Measurements from ENCODE around the gene LEMD2.
A peak's percentile ranks its signal among the peaks of the same experiment; 100 is the strongest.

Gene LEMD2

DNA sequence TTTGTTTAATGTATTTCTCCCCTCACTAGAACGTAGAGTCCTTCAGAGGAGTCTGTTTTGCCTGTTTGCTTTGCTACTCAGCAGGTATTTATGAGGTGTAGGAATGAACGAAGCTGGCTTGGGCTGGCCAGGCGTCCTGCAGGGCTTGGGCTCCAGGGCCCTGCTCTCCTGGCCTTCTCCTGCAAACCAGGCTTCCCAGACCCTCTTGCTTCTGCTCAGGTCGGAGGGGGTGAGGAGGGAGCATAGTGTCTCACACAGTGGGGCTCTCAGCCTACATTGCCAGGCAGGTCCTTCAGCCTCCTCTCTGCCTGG is 39.5 kb upstream of the LEMD2 start:
- H3K9ac ChIP-seq (ENCODE audit: low read length in 2 of 2), result no peak overlapping the region
- no peaks in the 10 kb centered on the region for H3K36me3 ChIP-seq (ENCODE audit: control insufficient read depth in 2 of 2, insufficient read depth in 2 of 2, low read length in 2 of 2)
- no peaks in the 10 kb centered on the region for H3K9me3 ChIP-seq (ENCODE audit: control insufficient read depth in 2 of 2, low read length in 2 of 2)
- H3K27ac ChIP-seq (ENCODE audit: low read length), result peak overlapping the region; percentile 49
- no peaks in the 10 kb centered on the region for H3K27me3 ChIP-seq (ENCODE audit: control insufficient read depth in 1 of 2, insufficient read depth in 2 of 2, low read length in 2 of 2)
- H3K4me3 ChIP-seq (ENCODE audit: low read length in 2 of 2), result peak overlapping the region in 1 of 2 donors; percentile 44
- peaks cover 22% of the 10 kb centered on the region for H3K4me1 ChIP-seq (ENCODE audit: control insufficient read depth, insufficient read depth, low read length)

DNA sequence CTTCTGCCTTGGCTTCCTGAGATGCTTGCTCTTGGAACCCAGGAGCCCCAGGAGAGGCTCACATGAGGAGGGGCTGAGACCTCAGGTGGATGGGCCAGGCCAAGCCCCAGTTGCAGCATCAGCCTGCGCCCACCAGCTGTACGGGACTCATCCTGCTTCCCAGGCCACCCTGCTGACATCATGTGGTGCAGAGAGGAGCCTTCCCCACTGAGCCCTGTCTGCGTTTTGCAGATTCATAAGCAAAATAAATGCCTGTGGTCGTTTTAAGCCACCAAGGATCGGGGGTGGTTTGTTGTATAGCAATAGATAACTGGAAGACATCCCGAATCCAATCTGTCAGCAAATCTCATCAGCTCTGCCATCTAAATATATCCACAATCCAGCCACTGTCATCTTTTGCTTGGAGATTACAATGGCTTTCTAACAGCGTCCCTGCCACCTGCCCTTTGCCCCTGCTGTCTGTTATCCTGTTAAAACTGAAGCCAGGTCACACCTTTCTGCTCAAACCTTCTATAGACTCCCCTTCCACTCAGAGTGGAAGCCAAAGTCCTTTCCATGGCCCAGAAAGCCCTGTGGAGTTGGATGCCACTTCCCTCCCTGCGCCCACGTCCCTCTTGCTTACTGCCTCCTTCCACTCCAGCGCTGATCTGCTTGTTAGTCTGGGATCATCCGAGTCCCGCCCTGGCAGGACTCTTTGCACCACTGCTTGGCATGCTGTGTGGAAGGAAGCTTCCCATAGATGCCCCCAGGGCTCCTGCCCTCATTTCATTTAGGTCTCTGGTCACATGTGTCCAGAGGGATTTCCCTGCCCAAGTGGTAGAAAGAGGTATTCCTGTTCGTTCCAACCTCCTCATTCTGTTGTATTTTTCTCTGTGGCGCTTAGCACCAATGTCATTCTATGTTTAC is 38.9 kb upstream of the LEMD2 start:
- Histone ChIP-seq H3K36me3 (ENCODE audit: control insufficient read depth in 2 of 2, insufficient read depth in 2 of 2, low read length in 2 of 2) (no peaks in the 10 kb centered on the region), H3K9me3 (ENCODE audit: control insufficient read depth in 2 of 2, low read length in 2 of 2) (no peaks in the 10 kb centered on the region), H3K4me1 (ENCODE audit: control insufficient read depth, insufficient read depth, low read length) (peaks cover 22% of the 10 kb centered on the region), H3K27me3 (ENCODE audit: control insufficient read depth in 1 of 2, insufficient read depth in 2 of 2, low read length in 2 of 2) (no peaks in the 10 kb centered on the region), H3K27ac (ENCODE audit: low read length) (peak overlapping the region; percentile 49), H3K4me3 (ENCODE audit: low read length in 2 of 2) (no peak overlapping the region), H3K9ac (ENCODE audit: low read length in 2 of 2) (no peak overlapping the region)

DNA sequence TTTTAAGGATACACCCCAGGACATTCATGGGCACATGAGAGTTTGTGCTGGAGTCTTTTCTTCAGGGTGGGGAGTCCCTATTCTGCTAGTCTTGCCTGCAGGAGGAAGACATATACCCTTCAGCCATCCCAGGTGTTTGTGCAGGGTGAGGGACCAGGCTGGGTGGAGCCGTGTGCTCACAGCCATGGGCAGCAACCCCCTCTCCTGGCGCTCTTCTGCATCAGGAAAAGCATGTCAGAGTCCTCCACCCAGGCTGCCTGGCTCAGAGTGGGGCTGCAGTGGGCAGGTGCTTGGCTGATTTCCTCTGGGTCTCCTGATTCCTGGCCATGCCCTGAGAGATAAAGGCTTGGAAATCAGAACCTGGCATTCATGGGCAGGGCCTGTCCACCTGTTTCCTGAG is 37.6 kb upstream of the LEMD2 start:
- H3K27ac ChIP-seq (ENCODE audit: low read length), result no peak overlapping the region
- no peak overlapping the region for H3K4me3 ChIP-seq (ENCODE audit: low read length in 2 of 2)
- H3K27me3 ChIP-seq (ENCODE audit: control insufficient read depth in 1 of 2, insufficient read depth in 2 of 2, low read length in 2 of 2), result peaks cover 0 to 5% of the 10 kb centered on the region in 2 donors
- no peaks in the 10 kb centered on the region for H3K9me3 ChIP-seq (ENCODE audit: control insufficient read depth in 2 of 2, low read length in 2 of 2)
- H3K9ac ChIP-seq (ENCODE audit: low read length in 2 of 2), result no peak overlapping the region
- H3K36me3 ChIP-seq (ENCODE audit: control insufficient read depth in 2 of 2, insufficient read depth in 2 of 2, low read length in 2 of 2), result no peaks in the 10 kb centered on the region
- H3K4me1 ChIP-seq (ENCODE audit: control insufficient read depth, insufficient read depth, low read length), result peaks cover 22% of the 10 kb centered on the region

- H3K4me1 ChIP-seq (ENCODE audit: control insufficient read depth, insufficient read depth, low read length), result peaks cover 19% of the 10 kb centered on the region
- H3K4me3 ChIP-seq (ENCODE audit: low read length in 2 of 2), result no peak overlapping the region
- no peak overlapping the region for H3K27ac ChIP-seq (ENCODE audit: low read length)
- H3K9me3 ChIP-seq (ENCODE audit: control insufficient read depth in 2 of 2, low read length in 2 of 2), result no peaks in the 10 kb centered on the region
- peak overlapping the region in 1 of 2 donors; percentile 13 for H3K9ac ChIP-seq (ENCODE audit: low read length in 2 of 2)
- no peaks in the 10 kb centered on the region for H3K36me3 ChIP-seq (ENCODE audit: control insufficient read depth in 2 of 2, insufficient read depth in 2 of 2, low read length in 2 of 2)
- H3K27me3 ChIP-seq (ENCODE audit: control insufficient read depth in 1 of 2, insufficient read depth in 2 of 2, low read length in 2 of 2), result peaks cover 0 to 5% of the 10 kb centered on the region in 2 donors
These were observed 35.7 kb upstream of the LEMD2 start for GRCh38 chr6:33824461-33825154.

- no peak overlapping the region for H3K9ac ChIP-seq (ENCODE audit: low read length in 2 of 2)
- no peak overlapping the region for H3K27ac ChIP-seq (ENCODE audit: low read length)
- peaks cover 0 to 5% of the 10 kb centered on the region in 2 donors for H3K27me3 ChIP-seq (ENCODE audit: control insufficient read depth in 1 of 2, insufficient read depth in 2 of 2, low read length in 2 of 2)
These were observed 34.9 kb upstream of the LEMD2 start for GRCh38 chr6:33823806-33824205.

DNA sequence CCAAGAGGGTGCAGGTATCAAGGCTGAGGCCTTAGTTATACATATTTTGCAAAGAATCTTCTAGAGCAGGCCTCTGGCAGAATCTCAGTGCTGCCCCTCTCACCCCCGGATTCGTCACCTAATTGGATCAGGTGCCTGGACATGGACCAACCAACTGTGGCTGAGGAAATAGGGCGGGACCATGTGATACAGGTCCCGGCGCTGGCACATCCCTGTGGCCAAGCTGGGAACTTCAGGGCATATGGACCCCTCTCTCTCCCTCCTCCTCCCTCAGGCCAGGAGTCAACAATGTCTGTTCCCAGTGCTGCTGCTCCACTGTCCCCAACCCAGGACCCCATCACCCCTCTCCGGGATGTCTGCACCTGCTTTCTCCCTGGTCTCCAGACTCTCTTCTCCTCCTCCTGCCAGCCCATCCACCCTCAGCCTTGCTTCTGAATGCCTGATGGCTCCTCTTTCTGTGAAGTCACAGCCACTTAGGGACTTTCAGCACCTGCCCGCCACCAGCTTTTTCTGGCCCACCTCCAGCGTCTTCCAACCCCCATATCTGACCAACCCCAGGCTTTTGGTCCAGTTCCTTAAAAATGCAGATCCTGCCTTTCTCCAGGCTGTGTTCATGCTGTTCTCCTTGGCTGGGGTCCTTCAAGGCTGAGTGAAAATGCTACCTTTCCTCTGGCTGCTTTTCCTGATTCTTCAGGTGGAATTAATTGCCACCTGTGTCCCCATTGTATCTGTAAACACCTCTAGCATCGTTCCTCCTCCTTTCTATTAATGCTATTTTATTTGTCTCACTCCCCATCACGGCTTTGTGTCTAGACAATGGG is 33.9 kb upstream of the LEMD2 start:
- Histone ChIP-seq H3K9me3 (ENCODE audit: control insufficient read depth in 2 of 2, low read length in 2 of 2) (no peaks in the 10 kb centered on the region), H3K4me3 (ENCODE audit: low read length in 2 of 2) (no peak overlapping the region), H3K9ac (ENCODE audit: low read length in 2 of 2) (no peak overlapping the region), H3K36me3 (ENCODE audit: control insufficient read depth in 2 of 2, insufficient read depth in 2 of 2, low read length in 2 of 2) (no peaks in the 10 kb centered on the region), H3K4me1 (ENCODE audit: control insufficient read depth, insufficient read depth, low read length) (peaks cover 4% of the 10 kb centered on the region), H3K27ac (ENCODE audit: low read length) (no peak overlapping the region), H3K27me3 (ENCODE audit: control insufficient read depth in 1 of 2, insufficient read depth in 2 of 2, low read length in 2 of 2) (peaks cover 0 to 5% of the 10 kb centered on the region in 2 donors)

More at GRCh38 chr6:33823806-33824205, 34.9 kb upstream of the LEMD2 start:
- H3K9me3 ChIP-seq (ENCODE audit: control insufficient read depth in 2 of 2, low read length in 2 of 2), result no peaks in the 10 kb centered on the region
- H3K4me1 ChIP-seq (ENCODE audit: control insufficient read depth, insufficient read depth, low read length), result peaks cover 14% of the 10 kb centered on the region
- no peak overlapping the region for H3K4me3 ChIP-seq (ENCODE audit: low read length in 2 of 2)
- H3K36me3 ChIP-seq (ENCODE audit: control insufficient read depth in 2 of 2, insufficient read depth in 2 of 2, low read length in 2 of 2), result no peaks in the 10 kb centered on the region

DNA sequence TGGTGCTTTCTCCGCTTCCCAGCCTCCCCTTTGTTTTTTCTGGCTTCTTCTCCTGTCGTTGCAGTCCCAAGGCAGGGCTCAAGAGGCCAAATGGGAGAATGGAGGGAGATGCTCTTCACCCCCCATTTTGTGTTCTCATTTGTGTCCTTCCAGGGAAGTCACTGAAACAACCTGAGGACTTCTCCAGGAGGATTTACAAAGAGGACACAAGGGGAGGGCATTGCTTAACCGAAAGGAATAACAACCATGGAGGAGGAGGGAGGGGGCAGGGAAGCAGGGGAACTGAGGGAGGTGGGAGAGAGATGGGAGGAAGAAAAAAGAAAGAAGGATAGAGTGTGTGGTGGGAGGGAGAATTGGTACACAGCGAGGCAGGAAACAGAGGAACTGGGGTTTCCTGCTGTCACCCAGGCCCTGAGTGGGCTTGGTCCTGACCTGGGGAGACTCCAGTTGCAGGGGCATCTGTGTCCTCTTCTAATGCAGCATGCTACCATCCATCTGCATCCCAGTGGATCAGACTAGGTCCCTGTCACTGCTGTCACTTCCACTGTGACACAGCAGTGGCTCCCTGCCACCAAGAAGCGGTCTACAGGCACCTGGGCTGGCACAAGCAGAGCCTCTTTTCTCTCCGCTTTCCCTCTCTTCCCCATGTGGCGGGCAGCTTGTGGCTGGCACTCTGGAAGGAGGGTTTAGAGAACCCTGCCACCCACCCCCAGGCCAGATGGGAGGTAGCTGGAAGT is 32.0 kb upstream of the LEMD2 start:
- no peaks in the 10 kb centered on the region for H3K4me1 ChIP-seq (ENCODE audit: control insufficient read depth, insufficient read depth, low read length)
- H3K9me3 ChIP-seq (ENCODE audit: control insufficient read depth in 2 of 2, low read length in 2 of 2), result no peaks in the 10 kb centered on the region
- H3K27me3 ChIP-seq (ENCODE audit: control insufficient read depth in 1 of 2, insufficient read depth in 2 of 2, low read length in 2 of 2), result peaks cover 0 to 5% of the 10 kb centered on the region in 2 donors
- no peak overlapping the region for H3K27ac ChIP-seq (ENCODE audit: low read length)
- no peaks in the 10 kb centered on the region for H3K36me3 ChIP-seq (ENCODE audit: control insufficient read depth in 2 of 2, insufficient read depth in 2 of 2, low read length in 2 of 2)
- H3K4me3 ChIP-seq (ENCODE audit: low read length in 2 of 2), result no peak overlapping the region
- no peak overlapping the region for H3K9ac ChIP-seq (ENCODE audit: low read length in 2 of 2)

GRCh38 chr6:33820243-33820642 is 31.3 kb upstream of the LEMD2 start:
- no peaks in the 10 kb centered on the region for H3K4me1 ChIP-seq (ENCODE audit: control insufficient read depth, insufficient read depth, low read length)
- H3K4me3 ChIP-seq (ENCODE audit: low read length in 2 of 2), result no peak overlapping the region

DNA sequence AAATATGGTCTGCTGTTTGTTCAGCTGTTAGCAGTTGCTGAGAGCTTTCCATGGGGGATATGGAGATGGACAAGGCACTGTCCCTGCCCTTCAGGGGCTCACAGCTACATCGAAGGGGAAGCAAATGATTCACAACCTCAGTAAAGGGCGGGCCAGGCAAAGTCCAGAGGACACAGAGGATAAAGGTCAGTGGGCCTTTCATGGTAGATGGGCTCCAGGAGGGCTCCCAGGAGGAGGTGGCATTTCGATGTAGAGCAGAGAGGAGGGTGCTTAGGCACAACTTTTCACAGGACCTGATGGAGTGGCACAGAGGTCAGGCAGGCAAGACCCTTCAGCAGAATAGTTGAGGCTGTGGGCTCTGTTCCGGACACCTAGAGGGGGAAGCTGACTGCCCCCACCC is 30.1 kb upstream of the LEMD2 start:
- Histone ChIP-seq H3K4me1 (ENCODE audit: control insufficient read depth, insufficient read depth, low read length) (no peaks in the 10 kb centered on the region), H3K9ac (ENCODE audit: low read length in 2 of 2) (no peak overlapping the region), H3K27me3 (ENCODE audit: control insufficient read depth in 1 of 2, insufficient read depth in 2 of 2, low read length in 2 of 2) (peaks cover 3 to 12% of the 10 kb centered on the region in 2 donors), H3K9me3 (ENCODE audit: control insufficient read depth in 2 of 2, low read length in 2 of 2) (no peaks in the 10 kb centered on the region), H3K36me3 (ENCODE audit: control insufficient read depth in 2 of 2, insufficient read depth in 2 of 2, low read length in 2 of 2) (no peaks in the 10 kb centered on the region), H3K27ac (ENCODE audit: low read length) (no peak overlapping the region), H3K4me3 (ENCODE audit: low read length in 2 of 2) (no peak overlapping the region)

More at GRCh38 chr6:33820243-33820642, 31.3 kb upstream of the LEMD2 start:
- Histone ChIP-seq H3K9me3 (ENCODE audit: control insufficient read depth in 2 of 2, low read length in 2 of 2) (no peaks in the 10 kb centered on the region), H3K36me3 (ENCODE audit: control insufficient read depth in 2 of 2, insufficient read depth in 2 of 2, low read length in 2 of 2) (no peaks in the 10 kb centered on the region), H3K9ac (ENCODE audit: low read length in 2 of 2) (no peak overlapping the region), H3K27me3 (ENCODE audit: control insufficient read depth in 1 of 2, insufficient read depth in 2 of 2, low read length in 2 of 2) (peaks cover 3 to 5% of the 10 kb centered on the region in 2 donors), H3K27ac (ENCODE audit: low read length) (no peak overlapping the region)

- Histone ChIP-seq H3K4me1 (ENCODE audit: control insufficient read depth, insufficient read depth, low read length) (no peaks in the 10 kb centered on the region), H3K27ac (ENCODE audit: low read length) (no peak overlapping the region), H3K4me3 (ENCODE audit: low read length in 2 of 2) (no peak overlapping the region), H3K27me3 (ENCODE audit: control insufficient read depth in 1 of 2, insufficient read depth in 2 of 2, low read length in 2 of 2) (peaks cover 9 to 20% of the 10 kb centered on the region in 2 donors), H3K9ac (ENCODE audit: low read length in 2 of 2) (no peak overlapping the region), H3K36me3 (ENCODE audit: control insufficient read depth in 2 of 2, insufficient read depth in 2 of 2, low read length in 2 of 2) (no peaks in the 10 kb centered on the region), H3K9me3 (ENCODE audit: control insufficient read depth in 2 of 2, low read length in 2 of 2) (no peaks in the 10 kb centered on the region)
These were observed 29.4 kb upstream of the LEMD2 start for GRCh38 chr6:33818293-33818692.

All from stomach smooth muscle (tissue), 2 donors.